HG02840 (cell line): Measurements from ENCODE around the gene RIN1.
A peak's percentile ranks its signal among the peaks of the same experiment; 100 is the strongest.
"Not testable (repeated sequence)": the region's sequence is repeated elsewhere in the genome, so short reads cannot be mapped to it uniquely, and the experiment has no call there.

Experiments used
- ATAC-seq: cut with Tn5 transposase; IDR thresholded peaks from one replicate; pipeline ENCODE4 v1.9.1; 2021; ENCODE audit warnings: mild to moderate bottlenecking, moderate library complexity, moderate number of reproducible peaks; ENCODE audit not compliant: unreplicated experiment, low FRiP score

The RIN1 gene

DNA sequence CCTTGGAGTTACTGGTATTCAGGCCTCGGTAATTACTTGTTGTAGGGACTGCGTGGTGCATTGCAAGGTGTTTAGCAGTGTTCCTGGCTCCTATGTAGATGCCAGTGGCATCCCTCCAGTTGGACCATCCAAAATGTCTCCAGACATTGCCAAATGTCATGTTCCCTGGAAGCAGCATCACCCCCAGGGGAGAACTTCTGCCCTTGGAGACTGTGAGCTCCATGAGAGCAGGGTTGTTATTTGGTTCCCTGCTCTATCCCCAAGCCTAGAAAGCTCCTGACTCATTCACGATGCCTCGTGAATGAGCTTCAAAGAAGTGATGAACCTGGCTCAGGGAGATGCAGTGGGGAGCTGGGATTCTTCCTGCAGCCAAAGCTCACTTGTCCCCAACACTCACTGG is 14.6 kb downstream of the RIN1 start:
- ATAC-seq, result no peak

DNA sequence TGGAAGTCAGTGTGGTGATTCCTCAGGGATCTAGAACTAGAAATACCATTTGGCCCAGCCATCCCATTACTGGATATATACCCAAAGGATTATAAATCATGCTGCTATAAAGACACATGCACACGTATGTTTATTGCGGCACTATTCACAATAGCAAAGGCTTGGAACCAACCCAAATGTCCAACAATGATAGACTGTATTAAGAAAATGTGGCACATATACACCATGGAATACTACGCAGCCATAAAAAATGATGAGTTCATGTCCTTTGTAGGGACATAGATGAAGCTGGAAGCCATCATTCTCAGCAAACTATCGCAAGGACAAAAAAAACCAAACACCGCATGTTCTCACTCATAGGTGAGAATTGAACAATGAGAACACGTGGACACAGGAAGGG is 15.5 kb downstream of the RIN1 start:
- ATAC-seq, result not testable (repeated sequence)

DNA sequence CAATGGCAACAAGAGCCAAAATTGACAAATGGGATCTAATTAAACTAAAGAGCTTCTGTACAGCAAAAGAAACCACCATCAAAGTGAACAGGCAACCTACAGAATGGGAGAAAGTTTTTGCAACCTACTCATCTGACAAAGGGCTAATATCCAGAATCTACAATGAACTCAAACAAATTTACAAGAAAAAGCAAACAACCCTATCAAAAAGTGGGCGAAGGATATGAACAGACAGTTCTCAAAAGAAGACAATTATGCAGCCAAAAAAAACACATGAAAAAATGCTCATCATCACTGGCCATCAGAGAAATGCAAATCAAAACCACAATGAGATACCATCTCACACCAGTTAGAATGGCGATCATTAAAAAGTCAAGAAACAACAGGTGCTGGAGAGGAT is 15.9 kb downstream of the RIN1 start:
- ATAC-seq, result not testable (repeated sequence)

DNA sequence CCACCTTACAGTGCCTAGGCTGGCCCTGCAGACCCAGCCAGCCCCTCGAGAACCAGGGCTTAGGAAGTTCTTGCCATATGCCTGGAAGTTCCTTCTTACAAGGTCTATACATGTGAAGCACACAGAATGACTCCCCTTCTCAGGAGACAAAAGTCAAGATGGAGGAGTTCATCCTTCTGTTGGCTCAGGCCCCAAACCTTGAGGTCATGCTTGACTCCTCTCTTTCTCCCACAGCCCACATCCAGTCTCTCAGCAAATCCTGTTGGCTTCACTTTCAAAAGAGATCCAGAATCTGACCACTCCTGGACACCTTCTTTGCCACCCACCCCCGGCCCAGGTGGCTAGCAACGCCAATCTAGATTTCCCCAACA is 17.6 kb downstream of the RIN1 start:
- ATAC-seq, result no peak

DNA sequence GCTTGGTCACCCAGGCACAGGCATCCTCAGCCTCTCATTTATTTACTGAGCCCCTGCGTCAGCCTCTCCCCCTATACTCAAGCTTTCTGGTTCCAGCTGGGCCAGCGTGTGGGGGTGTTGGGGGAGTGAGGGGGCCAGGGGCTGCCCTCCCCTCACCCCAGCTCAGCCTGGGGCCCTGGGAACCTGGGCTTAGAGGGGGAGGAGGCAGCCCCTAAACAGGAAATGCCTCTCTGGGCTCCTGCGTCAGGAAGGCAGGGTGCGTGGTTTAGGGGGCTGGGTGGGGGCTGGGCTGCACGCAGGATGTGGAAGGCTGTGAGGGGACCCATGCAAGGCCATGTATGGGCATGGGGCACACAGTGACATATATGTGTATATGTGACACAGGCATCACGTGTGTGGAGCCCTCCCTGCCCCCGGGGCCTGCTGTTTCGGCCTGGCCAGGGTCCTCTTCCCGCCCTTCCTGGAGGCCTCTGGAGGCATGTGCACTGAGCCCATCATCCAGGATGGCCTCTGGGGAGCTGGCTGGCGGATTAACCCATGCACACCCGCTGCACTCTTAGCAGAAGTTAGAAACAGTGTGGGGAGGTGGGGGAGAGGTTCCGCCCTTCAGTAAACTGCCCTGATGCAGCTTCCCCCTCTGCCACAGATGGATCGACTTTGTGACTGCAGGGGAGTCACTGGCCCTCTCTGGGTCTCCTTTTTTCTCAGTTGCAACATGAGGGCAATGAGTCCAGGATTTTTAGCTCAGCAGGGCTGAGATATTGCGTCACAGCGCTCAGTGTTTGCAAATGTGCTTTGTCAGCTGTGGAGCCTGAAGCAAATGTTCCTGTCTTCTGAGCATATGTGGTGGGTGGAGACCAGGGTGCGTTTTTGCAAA is 18.3 kb downstream of the RIN1 start:
- ATAC-seq, result no peak

DNA sequence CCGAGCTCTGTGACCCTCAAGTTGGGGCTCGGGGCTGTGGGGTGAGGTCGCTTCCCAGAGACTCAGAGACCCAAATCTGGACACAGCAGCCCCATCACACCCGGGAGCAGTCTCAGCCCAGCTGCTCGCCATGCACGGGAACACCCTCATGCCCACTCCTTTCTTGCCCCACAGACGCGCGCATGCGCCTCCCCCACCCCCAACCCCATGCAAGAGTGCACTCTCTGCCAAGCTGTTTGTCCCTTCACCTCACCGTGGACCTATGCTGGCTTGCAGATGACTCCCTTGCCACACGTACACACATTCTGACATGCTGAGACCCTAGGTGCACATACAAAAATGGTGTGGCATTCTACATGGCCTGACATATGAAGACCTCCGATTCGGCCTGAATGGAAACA is 18.9 kb downstream of the RIN1 start:
- ATAC-seq, result no peak

DNA sequence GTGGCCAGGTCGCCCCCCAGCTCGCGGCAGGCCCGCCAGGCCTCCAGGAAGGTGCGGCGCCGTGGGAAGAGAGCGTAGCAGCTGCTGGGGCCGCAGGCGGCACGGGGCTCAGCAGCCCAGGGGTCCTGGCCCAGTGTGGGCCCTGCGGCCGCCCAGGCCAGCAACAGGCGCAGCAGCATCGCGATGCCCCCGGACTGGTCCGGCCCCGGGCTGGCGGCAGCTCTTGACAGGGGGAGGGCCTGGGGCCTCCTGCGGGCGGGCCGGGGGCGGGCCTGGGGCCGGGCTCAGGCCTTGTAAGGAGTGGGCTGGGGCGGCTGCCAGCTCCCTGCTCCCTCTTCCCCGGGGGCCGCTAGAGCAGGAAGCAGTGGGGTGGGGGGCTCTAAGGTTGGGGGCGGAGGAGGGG is 19.4 kb downstream of the RIN1 start, which contains the start of gene CD248:
Gene CD248, minus strand, starts transcription at position 196 of the 403 bp plus-strand sequence. Its CDS starts 17 bp downstream, at position 179.
- ATAC-seq, result no peak

DNA sequence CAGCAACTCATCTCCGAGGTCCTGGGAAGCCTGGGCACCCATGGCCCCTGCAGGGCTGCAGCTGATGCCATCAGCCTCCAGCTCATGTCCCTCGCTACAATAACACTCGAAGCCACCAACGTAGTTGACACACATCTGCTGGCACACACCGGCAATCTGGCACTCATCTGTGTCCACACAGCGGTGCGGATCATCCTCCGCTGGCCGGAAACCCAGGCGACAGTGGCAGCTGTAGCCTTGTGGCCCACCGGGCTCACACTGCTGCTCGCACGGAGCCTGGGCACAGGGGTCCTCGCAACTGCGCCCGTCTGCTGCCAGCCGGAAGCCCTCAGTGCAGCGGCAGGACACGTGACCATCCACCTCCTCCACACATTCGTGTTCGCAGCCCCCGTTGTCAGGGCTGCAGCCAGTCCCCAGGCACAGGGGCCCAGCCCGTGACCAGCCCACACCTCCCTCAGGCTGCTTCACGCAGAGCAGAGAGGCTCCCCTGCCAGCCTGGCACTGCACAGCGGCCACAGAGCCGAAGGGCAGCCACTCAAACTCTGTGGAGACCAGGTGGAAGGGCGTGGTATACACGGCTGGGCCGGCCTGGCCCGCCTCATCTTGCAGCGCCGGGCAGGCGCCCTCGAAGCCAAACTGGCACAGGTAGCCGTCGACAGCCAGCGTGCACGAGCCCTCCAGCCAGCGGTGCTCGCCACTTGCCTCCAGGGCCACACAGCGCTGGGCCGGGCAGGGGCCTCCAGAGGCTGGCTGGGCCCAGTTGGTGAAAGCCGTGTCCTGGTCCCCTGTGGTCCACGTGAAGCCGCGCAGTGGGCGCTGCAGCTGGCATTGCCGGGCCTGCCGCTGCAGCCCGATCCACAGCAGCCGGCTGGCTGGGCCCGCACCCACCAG is 20.1 kb downstream of the RIN1 start:
- no peak for ATAC-seq

DNA sequence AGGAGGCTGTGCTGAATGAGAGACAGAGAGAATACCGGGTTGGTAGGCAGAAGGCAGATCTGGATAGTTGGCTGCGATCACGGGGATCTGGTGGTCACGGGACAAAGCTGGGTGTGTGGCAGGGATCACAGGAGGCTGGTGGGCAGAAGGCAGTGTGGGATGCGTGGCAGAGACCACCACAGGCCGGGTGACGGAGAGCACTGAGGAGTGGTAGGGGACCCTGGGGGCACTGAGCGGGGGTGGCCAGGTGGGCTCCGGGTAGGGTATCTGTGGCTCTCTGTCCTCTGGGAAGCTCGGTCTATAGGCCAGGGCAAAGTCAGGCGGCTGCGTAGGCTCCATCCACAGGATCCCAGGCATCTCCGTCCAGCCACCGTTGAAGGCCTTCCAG is 20.7 kb downstream of the RIN1 start:
- ATAC-seq, result no peak

DNA sequence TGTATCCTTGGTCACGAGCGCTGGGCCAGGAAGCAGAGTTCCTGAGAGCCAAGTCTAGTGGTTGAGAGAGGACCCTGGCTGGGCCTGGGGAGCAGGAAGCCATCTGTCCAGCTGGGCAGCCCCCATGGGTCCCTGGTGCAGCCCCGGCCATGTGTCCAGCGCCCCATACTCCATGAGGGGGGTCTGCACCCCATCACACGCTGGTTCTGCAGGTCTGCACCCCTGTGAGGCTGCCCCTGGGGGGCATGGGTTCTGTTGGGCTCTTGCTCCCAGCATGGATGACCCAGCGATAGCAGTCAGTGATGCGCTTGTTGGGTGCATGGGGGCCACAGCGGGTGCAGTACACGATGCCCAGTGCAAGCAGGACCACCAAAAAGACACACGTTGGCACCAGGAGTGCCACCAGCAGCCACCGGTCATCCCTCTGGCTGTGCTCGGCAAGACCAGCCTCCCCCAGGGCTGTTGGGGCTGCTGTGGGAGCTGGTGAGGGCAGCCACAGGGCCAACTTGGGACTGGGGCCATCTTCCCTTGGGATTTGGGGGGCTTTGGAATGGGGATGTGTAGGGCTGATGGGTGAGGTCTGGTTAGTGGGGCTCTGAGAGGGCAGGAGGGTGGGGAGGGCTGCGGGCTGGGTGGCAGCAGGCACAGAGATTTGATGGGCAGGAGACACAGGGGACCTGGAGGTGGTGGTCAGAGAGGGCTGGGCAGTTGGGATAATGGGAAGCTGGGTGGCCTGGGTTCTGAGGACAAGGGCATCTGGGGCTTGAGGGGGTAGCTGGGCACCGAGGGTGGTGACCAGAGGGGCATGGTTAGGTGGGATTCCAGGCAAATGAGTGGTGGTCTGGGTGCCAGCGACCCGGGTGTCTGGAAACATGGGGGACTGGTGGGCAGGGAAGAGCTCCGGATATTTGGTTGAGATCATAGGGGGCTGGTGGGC is 21.4 kb downstream of the RIN1 start:
- ATAC-seq, result no peak

DNA sequence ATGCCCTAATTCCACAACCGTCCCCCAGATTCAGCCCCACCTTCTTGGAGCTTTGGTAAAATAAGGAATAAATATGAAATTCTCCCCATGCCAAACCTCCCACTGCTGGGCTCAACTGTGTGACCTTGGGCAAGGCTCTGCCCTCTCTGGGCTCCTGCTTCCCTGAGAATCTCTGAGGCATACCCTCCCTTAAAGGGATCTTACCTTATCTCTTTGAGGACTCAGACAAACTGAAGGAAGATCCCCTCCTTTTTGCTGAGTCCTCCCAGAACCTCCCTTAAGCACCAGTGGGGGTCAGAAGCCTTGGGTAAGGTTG is 22.1 kb downstream of the RIN1 start:
- ATAC-seq, result no peak

DNA sequence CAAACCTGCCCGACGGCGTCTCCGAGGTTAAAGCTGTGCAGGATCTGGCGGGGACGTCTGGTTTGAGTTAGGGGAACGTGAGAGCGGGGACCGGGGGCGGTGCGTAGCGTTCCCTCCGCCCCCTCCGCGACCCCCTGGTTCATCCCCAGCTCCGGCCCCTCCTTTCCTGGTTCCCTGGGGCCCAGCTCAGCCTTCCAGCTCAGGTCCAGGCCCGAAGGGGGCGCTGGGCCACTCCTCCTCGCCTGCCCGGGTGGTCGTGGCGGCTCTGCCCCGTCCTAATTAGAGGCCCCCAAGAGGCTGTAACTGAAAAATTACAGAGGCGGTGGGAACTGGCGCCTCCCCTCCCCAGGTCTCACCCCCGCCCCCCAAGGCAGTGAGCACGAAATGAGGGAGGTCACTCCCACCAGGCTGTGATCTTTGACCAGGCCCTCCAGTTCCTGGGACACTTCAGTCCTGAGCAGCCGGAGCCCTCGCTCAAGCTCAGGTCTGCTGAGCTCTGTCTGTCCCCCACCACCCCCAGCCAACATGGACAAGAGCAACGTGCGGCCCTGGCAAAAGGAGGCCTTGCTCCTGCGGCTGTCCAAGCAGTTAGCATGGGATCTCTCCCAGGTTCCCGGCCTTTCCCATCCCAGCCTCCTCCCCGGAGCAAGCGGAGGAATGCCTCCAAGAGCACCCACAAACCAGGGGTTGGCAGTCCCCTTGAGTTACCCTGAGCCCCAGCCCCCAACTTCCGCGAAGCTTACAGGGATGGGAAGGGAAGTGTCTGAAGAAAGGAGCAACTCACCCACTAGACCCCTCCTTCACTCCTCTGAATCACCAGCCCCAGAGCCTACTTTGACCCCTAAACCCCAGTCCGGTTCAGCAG is 22.7 kb downstream of the RIN1 start:
- ATAC-seq, result no peak

DNA sequence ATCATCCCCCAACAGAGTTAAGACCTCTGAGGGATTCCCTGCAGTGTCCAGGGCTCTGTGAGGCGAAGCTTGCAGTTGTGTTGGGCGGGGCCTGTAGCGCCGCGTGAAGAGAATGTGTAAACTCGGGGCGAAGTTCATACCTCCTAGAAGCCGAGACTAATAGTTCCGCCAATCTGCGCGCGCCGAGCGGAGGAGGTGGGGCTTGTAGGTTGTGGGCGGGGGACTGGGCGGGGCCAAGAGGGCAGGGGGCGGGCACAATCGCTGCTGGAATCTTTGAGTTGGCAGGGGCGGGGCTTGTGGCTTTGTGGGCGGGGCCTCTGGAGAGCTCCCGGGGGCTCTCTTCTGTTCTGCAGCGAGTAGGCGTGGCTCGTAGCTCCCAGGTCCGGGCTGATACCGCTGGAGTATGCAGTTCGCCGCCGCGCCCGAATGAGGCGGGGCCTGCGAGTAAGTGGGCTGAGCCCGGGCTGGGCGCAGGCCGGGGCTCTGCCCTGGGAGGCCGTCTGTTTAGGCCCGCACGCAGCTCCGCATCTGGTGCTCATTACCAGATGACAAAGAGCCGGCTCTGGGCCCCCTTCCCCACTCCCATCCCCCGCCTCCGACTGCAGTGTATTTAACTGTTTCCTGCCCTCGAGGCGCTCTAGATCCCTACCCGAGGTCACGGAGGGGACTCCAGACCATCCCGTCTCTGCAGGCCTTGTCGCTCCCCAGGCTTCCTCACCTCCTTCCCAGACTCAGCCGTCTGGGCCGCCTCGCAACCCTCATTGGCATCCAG is 23.5 kb downstream of the RIN1 start:
- peak; percentile 49 for ATAC-seq

DNA sequence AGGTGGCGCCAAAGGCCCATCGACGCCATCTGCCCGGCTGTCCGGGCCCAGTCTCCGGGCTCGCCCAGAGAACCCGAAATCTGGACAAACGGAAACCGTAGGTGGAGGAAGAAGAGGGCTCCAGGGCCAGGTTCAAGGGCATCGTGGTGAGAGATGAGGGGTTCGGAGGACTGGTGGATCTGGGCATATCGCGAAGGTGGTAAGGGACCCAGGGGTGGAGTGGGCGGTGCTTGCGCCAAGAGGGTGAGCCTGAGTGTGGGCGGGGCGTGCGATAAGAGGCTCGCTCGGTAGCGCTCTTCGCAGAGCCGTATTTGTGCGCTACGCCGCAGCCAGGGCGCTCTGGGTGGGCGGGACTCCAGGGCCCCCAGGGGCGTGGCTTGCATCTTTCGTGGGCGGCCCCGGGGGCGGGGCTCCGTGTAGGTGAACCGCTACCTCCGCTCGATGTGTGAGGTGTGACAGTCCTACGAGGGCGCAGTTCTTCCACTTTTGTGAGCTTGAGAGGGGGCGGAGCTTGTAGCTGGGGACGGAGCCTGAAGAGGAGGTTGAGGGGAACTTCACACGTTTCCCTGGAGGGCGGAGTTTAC is 24.2 kb downstream of the RIN1 start:
- peak; percentile 76 for ATAC-seq

DNA sequence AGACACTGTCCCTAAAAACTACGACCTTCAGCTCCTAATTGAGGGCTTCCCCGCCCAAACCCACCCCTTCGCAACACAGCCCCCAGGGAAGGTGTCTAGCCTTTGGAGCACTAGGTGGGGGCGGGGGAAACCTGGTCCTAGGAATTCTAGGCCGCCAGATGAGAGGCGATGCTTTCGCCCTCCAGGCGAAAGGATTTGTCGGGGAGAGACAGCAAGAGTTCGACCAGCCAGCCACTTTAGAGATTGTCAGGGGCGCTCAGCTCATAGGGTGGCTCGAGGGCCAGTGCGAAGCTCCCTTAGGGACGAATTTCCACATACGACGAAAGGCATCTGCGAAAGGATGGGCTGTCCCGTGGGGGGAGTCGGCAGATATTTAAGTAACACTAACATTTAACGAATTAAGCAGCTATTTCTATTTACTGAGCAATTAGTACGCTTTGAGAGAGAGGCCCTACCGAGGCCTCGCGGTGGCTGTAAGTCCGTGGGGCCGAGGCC is 24.7 kb downstream of the RIN1 start:
- no peak for ATAC-seq

DNA sequence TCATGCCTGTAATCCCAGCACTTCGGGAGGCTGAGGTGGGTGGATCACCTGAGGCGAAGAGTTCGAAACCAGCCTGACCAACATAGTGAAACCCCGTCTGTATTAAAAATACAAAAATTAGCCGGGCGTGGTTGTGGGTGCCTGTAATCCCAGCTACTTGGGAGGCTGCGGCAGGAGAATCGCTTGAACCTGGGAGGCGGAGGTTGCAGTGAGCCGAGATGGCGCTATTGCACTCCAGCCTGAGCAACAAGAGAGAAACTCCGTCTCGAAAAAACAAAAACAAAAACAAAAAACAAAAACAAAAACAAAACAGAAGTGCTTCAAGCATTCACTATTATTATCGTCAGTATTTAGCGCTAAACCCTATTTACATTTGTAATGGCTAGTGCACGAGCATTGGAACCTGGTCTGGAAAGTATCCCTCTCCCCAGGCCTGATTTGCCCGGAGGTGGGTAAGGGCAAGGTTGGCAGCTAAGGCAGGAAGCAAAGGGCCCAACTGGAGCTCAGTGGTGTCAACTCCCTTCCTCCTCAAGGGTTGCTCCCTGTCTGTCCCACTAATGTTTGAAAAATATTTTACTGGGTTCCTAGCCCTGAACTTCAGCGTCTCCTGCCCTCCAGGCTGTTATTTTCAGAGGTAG is 25.3 kb downstream of the RIN1 start:
- ATAC-seq, result not testable (repeated sequence)

DNA sequence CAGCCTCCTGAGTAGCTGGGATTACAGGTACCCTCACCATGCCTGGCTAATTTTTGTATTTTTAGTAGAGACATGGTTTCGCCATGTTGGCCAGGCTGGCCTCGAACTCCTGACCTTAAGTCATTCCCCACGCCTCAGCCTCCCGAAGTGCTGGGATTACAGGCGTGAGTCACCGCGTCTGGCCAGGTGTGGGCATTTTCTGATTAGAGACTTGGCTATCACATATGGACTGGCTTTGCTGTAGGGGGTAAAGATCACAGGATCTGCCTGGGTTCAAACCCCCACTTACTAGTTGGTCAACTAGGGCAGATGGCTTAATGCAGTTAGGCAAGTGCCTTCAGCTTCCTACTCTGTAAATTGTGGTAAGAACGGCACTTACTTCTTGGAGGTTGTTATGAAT is 25.9 kb downstream of the RIN1 start:
- no peak for ATAC-seq

DNA sequence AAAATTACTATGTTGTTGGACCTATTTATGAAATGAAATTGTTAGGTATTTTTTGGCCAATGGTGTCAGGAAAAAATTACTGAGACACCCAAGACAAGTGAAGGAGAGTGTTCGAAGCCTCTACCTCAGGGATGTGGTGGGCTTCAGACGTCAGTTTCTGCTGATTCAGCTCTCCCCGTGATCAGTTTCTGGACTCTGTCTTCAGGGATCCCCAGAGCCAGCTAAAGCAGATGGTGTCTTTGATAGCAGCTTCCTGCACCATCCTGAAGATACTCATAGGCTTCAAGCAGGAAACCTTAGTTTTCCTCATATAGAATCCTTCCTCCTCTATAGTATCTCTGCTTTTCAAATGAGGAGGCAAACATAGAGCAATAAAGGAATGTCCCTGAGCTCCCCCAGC is 26.8 kb downstream of the RIN1 start:
- ATAC-seq, result no peak
